ENCODE results near the gene SLC2A9.

DNA sequence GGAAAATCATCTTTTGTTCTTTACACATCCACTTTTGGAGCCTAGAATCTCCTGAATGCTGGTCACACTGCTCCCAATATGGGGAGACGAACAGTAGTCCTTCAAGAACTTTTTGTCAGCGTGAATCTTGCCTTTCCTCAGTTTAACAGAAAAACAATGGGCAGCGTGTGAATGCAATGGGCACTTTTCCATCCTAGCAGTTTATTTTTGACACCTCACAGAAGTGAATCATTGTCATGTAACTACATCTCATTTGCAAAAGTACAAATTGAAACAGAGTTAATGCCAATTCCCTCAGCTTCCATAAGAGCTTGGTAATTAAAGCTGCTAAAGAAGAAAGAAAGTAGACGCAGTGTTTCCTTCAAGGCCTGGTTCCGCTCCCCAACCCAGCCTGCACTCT lies 154.4 kb downstream of the SLC2A9 start:
- TF ChIP-seq HDAC2 (IDR thresholded peaks at IDR 0.05; ENCODE audit: borderline replicate concordance in 1 of 2, low read depth in 2 of 2, low read length in 2 of 2) (no peak), POLR2AphosphoS5 (IDR thresholded peaks at IDR 0.05; ENCODE audit: low read depth, low read length) (no peak), GTF2F1 (IDR thresholded peaks at IDR 0.05; ENCODE audit: borderline replicate concordance, low read depth, low read length) (no peak), RAD21 (IDR thresholded peaks at IDR 0.05 in 1 of 2, conservative IDR thresholded peaks at IDR 0.05 in 1 of 2; ENCODE audit: low read depth in 2 of 2, low read length in 2 of 2) (no peak), CBX8 (IDR thresholded peaks at IDR 0.05; ENCODE audit: borderline replicate concordance, low read depth, low read length) (no peak), JUND (IDR thresholded peaks at IDR 0.05; ENCODE audit: low read length) (no peak), MAFK (IDR thresholded peaks at IDR 0.05; ENCODE audit: low read depth, low read length) (no peak), POLR2A (IDR thresholded peaks at IDR 0.05; ENCODE audit: control extremely low read depth in 1 of 2, low read depth in 2 of 2, low read length in 2 of 2) (no peak)
- TF ChIP-seq, protein P1, sequence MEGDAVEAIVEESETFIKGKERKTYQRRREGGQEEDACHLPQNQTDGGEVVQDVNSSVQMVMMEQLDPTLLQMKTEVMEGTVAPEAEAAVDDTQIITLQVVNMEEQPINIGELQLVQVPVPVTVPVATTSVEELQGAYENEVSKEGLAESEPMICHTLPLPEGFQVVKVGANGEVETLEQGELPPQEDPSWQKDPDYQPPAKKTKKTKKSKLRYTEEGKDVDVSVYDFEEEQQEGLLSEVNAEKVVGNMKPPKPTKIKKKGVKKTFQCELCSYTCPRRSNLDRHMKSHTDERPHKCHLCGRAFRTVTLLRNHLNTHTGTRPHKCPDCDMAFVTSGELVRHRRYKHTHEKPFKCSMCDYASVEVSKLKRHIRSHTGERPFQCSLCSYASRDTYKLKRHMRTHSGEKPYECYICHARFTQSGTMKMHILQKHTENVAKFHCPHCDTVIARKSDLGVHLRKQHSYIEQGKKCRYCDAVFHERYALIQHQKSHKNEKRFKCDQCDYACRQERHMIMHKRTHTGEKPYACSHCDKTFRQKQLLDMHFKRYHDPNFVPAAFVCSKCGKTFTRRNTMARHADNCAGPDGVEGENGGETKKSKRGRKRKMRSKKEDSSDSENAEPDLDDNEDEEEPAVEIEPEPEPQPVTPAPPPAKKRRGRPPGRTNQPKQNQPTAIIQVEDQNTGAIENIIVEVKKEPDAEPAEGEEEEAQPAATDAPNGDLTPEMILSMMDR (IDR thresholded peaks at IDR 0.05; ENCODE audit: control extremely low read depth in 1 of 3, insufficient read depth in 1 of 3, low read depth in 1 of 3, low read length in 3 of 3): no peak
- TF ChIP-seq, protein P2, sequence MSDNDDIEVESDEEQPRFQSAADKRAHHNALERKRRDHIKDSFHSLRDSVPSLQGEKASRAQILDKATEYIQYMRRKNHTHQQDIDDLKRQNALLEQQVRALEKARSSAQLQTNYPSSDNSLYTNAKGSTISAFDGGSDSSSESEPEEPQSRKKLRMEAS (IDR thresholded peaks at IDR 0.05): no peak
- TF ChIP-seq, protein P3, sequence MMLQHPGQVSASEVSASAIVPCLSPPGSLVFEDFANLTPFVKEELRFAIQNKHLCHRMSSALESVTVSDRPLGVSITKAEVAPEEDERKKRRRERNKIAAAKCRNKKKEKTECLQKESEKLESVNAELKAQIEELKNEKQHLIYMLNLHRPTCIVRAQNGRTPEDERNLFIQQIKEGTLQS (IDR thresholded peaks at IDR 0.05; ENCODE audit: insufficient read depth, low read depth, low read length): no peak
- TF ChIP-seq, protein P4, sequence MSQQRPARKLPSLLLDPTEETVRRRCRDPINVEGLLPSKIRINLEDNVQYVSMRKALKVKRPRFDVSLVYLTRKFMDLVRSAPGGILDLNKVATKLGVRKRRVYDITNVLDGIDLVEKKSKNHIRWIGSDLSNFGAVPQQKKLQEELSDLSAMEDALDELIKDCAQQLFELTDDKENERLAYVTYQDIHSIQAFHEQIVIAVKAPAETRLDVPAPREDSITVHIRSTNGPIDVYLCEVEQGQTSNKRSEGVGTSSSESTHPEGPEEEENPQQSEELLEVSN (IDR thresholded peaks at IDR 0.05): no peak
